ENCODE measurements around the gene KRT6A. TPM values are rescaled to one million over a fixed set of nuclear protein-coding genes. Genes with fewer than 3 reads are reported as not detected.
A peak's percentile ranks its signal among the peaks of the same experiment; 100 is the strongest.

Gene KRT6A
- total RNA-seq, 1 donor from 2014 or later, result not detected

DNA sequence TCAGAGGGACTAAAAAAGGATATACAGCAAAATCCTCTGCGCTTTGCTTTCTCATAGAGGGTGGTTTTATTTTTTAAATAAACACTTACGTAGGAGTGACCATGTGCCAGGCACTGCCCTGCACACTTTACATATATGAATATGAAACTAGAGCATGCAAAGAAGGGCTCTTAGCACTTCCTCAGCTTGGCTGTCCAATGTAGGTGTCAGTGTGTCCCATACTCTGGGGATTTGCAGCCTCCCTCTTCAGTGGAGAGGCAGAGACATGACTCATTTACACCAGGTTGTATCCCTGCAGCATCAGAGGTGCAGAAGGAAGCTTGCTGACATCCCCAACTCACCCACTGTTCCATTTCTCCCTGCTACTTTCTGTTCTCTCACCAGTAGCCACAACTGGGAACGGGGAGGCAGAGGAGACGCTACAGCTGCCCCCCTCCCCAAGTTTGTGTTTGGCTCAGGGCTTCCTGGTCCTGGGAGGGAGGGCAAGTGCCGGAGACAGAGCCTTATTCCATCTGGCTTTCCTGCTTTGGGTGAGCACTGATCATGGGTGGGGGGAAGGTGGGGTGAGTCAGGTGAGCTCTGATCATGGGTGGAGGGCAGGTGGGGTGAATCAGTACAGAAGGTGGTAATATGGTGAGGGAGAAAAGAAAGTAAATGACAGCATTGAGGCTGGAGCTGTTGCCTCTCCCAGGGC is 32.0 kb upstream of the KRT6A start:
- DNase-seq (ENCODE audit: low read depth), result no peak

DNA sequence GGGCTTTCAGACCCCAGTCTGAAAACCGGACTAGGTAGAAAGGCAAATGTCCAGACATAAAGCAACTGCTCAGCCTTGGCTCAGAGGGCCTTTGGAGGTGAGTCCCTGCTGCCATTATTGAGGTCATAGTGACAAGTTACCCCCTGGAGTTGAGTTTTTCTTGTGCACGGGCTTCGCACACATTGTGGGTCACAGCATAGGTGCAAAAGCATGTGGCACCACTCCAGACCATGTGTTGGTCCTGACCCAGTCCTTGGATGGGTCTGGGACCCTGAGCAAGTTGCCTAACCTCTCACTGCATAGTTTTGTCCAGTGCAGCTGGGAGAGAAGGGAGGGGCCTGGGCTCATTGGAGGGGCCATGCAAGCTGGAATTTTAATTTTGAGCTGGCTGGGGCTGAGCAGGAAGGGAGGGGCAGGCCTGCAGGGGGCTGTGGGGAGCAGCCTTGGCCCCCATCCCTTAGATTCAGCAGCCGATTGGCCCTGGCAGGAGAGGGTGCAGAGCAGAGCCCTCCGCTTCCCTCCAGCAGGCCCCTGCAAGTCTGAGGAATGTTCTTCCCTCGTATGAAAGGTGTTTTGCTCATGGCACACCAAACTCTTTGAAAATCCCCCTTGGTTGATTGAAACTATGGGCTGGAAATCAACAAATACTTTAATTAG is 31.3 kb upstream of the KRT6A start:
- DNase-seq (ENCODE audit: low read depth), result no peak

DNA sequence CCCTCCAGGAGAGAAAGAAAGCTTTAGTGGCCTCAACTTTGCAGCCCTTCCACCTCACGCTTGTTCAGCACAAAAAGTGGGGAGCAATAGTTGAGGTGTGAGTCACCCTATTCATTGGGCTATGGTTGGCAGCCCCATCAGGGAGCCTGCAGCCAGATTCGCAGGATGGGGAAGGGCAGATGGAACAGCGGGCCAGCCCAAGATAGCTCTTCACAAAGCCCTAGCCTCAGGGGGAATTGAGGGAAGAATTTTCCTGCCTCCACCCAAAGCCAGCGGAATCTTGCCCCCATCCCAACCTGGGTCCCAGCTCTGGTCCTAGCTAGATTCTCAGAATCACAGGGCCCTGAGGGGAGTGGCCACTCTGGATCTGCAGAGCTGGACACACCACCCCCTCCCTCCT is 30.8 kb upstream of the KRT6A start:
- no peak for DNase-seq (ENCODE audit: low read depth)

DNA sequence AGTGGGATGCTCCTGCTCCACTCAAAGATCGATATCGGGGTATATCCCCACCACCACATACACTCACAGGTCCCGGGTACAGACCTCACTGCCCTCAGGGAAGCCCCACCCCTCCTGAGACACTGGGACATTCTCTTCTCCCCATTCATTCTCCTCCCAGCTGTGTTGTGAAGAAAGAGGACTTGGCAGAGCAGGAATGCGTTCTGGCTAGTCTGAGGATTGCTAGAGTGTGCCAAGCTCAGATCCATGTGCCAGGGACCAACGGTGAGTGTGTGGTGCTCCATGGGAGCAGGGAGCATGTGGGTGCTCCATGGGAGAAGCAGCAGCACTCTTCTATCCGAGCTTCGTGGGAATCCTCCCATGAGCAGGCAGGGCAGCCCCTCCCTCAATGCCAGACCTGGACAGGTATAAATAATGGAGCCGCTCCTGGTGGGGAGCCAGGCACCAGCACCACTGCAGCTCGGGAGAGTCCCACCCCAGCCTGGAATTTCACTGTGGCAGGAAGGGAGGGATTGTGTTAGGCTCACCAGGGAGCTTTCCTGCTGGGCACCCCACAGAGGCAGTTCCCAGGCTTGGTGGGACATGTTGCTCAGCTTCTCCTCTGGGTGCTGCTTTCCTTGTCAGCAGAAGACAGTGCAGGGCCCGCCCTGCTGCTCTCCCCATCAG is 29.4 kb upstream of the KRT6A start:
- DNase-seq (ENCODE audit: low read depth), result peak; percentile 77

DNA sequence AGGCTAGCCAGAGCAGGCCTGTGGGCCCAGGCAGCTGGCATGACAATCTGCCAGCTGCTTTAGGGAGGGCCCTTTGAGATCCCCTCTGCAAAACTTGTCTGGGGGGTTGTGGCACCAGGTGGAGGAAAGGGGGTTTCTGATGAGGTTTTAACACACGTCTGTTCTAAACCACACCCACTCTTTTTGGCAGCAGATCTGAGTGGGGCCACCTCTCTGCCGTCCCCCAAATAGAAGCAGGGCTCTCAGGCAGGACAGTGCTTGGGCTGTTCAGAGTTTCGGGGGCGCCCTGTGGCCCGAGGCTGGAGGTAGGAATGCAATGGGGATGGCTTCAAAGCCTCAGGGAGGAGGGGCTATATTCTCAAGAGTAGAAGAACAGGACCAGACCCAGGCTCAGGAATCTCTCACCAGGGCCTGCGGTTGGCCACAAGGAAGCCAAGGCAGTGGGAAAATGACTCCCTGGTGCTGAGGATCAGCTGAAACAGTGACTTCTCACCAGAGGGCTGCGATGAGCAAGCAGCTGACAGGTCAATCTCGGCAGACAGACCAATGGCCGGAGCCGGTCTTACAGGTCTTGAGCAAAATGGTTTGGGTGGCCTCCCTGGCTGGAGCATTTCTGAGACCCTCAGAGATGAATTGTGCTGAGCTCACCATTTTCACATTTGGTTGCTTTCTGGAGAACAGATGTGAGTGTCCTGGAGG is 28.7 kb upstream of the KRT6A start:
- peak; percentile 97 for DNase-seq (ENCODE audit: low read depth)

DNA sequence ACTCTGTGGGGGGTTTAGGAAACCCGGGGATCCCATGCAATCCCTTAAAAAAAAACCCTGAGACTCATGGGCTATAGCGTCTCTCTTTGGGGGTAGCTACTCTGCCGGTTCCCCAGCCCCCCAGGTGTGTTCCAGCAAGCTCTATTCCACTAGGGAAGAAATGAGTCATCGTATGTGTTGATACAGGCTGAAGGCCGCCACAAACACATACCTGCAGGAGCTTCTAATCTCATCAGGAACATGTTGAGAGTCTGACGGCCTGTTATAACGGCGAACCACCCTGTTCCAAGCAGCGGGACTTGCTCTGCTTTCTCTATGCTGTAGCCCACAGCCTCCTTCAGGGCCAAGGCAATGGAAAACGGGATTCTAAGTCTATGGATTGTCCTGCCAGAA is 28.1 kb upstream of the KRT6A start:
- DNase-seq (ENCODE audit: low read depth), result no peak

DNA sequence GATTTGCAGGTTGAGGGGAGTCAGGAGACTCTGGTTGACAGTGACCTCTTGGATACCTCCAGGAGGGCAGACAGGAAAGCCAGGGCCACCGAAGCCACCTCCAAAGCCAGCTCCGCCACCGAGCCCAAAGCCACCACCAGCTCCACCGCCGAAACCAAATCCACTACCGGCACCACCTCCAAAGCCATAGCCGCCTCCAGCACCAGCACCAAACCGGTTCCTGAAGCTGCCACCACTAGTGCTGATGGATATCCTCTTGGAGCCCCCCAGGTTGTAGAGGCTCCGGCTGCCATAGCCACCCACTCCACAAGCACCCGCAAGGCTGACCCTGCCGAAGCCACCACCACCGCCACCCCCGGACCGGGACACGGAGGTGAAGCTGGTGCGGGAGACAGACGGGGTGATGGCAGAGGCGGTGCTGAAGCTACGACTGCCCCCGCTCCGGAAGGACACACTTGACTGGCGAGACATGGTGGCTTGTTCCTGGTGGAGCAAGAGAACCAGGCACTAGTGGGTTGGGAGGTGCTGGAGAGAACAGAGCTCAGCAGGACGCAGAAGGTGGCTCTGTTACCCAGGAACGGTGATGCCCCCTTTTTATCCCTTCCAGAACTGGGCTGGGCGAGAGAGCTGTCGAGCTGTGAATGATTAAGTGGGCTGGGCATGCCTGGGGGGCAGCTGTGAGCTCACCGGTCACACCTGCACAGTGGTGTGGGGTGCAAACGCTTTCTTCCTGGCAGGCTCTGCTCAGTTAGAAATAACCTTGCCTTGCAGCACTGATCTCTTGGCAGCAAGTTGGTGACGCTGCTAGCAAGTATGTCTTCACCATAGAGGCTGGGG is 27.0 kb upstream of the KRT6A start, which contains the start of gene KRT5:
TSS of gene KRT5 (minus strand) at position 569 of the 837 bp plus-strand sequence. CDS start at position 471, 98 bp downstream.
- DNase-seq (ENCODE audit: low read depth), result no peak

DNA sequence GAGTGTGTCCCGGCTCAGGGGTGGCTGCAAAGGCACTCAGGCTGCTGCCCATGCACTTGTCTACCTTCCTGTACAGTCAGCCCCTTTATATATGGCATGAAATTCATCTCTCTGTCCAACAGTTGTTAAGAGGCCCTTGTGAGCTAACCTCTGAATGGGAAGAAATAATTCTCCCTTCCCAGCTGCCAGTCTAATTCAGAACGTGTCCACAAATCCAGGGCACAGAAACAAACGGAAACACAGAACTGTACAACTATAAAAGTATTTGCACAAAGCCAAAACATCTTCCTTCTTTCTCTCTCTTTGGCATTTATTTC is 26.3 kb upstream of the KRT6A start:
- DNase-seq (ENCODE audit: low read depth), result no peak

DNA sequence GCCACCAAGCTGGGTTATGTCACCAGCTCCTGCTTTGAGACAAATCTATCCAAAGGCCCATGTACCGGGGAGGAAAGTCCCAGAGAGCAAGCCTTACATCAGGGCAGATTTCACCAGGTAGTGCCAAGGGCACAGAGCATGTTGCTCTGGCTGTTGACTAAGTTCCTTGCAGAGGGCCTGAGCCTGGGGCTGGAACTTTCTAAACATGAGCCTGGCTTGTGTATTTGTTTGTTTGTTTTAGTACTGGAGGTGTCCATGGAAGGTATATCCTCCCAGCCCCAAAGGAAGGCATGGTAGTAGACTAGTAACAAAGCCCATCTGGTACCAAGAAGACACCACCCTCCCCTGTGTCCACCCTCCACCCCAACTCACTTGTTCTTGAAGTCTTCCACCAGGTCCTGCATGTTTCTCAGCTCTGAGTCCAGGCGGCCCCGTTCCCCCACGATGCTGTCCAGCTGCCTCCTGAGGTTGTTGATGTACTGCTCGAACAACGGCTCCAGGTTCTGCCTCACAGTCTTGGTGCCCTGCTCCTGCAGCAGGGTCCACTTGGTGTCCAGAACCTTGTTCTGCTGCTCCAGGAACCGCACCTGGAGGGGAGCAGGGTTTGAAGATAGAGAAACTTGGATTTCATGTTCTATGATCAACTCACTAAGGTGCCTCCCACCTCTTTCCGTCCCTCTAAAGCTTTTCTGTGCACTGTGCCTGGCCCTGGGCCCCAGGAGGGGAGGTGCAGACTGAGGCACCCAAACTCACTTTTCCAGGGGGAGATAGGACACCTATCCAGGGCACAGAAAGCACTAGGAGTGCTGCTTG is 25.7 kb upstream of the KRT6A start:
- DNase-seq (ENCODE audit: low read depth), result no peak

DNA sequence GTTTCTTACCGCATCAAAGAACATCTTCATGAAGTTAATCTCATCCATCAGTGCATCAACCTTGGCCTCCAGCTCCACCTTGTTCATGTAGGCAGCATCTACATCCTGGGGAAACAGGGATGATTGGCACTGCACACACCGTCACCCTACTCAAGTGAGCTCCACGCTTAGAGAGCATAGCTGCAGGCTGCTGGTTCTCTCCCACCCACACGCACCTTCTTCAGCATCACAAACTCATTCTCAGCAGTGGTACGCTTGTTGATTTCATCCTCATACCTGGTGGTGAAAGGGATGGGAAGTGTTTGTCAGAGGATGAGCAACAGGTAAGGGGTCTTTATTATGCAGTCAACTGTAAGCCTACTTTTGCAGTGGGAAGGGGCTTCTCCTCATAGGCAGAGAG is 24.8 kb upstream of the KRT6A start:
- no peak for DNase-seq (ENCODE audit: low read depth)

DNA sequence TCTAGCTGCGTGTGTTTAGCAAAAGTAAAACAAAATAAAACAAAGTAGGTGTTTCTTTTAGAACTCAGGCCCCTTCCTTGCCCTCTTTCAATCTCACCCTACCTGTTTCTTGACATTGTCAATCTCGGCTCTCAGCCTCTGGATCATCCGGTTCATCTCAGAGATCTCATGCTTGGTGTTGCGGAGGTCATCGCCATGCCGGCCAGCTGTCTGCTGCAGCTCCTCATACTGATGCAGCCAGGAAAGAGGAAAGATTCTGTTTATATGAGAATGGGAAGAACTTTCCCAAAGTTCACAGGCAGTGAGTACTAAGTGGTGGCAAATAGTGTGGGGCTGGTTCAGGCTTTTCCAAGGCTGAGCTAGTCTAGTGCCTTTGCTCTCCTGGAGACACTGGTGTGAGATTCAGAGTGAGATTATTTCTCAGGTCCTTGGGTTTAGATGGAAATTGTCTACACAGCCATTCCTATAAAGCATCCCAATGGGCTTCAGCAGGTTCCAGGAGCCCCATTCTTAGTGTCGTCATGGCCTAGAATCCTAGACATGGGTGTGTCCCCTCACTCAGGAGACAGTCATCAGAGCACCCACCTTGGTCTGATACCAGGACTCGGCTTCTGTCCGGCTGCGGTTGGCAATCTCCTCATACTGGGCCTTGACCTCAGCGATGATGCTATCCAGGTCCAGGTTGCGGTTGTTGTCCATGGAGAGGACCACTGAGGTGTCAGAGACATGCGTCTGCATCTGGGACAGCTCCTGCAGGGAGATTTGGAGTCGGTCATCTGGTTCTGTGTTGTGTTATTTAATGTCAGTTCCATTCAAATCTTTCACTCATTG is 24.2 kb upstream of the KRT6A start:
- DNase-seq (ENCODE audit: low read depth), result no peak

DNA sequence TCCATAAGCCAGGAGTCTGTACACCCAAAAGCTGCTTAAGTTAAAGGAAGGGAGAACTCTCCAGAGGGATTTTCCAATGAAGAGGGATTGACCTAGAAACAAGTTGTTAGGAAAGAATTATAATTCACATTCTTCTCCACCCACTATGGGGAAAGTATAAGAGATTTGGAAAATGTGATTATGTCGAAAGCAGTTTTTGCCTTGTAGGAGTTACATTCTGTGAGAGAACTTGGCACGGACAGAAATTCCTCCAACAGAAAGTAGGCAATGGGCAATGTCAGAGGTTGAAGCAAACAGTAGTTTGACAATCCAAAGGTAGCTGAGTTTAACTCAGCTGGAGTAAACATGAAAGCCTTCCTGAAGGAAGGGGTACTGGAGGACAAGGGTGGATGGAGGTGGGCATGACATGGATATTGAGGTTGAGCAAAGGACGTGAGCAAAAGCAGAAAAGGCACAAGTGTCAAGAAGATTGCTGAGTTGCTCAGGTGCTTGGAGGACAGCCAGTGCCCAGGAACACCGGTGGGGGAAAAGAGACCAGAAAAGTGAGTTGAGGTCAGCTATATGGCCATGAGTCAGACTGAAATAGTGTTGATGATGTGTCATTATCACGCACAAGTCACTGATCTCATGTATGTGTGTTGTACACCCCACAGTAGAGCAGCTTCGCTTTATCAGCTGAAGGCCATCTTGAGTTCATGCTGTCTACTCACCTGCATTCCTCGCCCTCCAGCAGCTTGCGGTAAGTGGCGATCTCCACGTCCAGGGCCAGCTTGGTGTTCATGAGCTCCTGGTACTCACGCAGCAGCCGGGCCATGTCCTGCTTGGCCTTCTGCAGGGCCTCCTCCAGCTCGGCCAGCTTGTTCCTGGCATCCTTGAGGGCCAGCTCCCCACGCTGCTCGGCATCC is 23.1 kb upstream of the KRT6A start:
- no peak for DNase-seq (ENCODE audit: low read depth)

DNA sequence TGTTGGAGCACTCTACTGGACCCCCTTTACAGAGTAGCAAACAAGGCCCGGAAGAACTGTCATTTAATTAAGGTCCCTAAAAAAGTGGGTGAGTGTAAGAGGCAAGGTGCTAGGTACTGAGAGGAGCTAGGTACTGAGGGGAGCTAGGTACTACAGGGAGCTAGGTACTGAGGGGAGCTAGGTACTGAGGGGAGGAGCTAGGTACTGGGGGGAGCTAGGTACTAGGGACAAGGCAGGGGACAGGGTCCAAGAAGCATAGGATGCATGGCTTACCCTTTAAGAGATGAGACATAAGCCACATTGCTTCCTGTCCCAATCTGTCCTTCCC is 22.2 kb upstream of the KRT6A start:
- no peak for DNase-seq (ENCODE audit: low read depth)

DNA sequence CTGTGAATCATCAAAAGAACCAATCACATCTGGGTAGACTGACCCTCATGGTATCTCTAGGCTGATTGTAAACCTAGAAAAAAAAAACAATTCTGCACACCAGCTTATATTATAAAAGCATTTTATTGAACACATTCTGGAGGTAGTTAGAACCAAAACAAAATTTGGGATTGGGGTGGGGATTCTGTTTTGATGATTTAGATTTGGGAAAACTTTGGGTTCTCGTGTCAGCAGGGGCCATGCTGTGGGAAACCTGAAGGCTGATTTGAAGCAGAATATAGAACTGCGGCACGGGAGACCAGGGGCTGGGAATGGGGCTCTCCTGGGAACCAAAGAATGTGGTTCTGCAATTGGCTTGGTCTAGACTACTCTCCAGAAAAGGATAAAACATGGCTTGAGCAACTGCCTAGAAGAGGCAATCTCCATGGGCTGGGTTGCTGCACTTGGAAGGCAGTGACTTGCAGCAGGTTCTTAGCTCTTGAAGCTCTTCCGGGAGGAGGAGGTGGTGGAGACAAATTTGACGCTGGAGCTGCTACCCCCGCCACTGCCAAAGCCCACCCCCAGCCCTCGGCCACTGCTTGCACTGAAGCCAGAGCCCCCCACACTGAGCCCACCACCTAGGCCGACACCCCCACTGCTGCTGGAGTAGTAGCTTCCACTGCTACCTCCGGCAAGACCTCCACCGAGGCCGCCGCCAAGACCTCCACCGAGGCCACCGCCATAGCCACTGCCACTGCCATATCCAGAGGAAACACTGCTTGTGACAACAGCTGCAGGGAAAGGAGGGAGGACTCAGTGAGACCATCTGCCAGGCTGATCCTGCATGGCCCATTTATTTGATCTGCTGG is 21.6 kb upstream of the KRT6A start:
- DNase-seq (ENCODE audit: low read depth), result no peak

DNA sequence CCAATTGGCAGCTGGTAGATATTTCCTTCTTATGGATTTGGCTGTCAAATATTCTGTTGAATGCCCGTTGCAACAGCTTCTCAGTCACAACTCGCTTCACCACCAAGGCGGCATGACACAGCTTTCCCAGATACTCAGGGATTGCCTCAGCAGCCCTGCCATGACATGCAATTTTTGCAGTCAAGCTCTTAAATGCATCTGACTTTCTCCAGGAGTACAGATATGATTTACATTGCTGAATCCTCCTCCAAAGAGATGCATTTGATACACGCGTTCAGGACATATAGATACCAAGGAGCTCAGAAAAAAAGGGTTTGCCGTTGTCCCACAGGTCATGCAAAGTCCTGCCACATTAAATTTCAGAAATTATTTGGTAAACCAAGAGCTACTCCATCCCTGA is 20.7 kb upstream of the KRT6A start:
- DNase-seq (ENCODE audit: low read depth), result no peak

DNA sequence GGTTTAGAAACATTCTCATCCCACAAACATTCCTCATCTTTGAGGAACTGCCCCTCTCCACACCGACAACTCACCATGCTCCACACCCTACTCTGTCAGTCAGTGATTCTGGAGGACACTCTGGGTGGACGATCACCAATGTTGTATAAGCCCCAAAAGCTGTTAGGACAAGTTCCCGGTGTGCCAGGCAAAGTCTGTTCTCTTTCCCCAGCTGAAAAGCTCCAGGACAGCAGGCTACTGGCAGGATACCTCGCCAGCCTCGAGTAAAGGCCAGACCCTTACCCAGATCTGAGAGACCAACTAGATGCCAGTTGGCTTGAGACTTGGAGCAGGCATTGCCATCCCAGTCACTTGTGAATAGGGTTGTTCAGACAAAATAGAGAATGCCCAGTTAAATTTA is 15.2 kb upstream of the KRT6A start:
- DNase-seq (ENCODE audit: low read depth), result no peak

DNA sequence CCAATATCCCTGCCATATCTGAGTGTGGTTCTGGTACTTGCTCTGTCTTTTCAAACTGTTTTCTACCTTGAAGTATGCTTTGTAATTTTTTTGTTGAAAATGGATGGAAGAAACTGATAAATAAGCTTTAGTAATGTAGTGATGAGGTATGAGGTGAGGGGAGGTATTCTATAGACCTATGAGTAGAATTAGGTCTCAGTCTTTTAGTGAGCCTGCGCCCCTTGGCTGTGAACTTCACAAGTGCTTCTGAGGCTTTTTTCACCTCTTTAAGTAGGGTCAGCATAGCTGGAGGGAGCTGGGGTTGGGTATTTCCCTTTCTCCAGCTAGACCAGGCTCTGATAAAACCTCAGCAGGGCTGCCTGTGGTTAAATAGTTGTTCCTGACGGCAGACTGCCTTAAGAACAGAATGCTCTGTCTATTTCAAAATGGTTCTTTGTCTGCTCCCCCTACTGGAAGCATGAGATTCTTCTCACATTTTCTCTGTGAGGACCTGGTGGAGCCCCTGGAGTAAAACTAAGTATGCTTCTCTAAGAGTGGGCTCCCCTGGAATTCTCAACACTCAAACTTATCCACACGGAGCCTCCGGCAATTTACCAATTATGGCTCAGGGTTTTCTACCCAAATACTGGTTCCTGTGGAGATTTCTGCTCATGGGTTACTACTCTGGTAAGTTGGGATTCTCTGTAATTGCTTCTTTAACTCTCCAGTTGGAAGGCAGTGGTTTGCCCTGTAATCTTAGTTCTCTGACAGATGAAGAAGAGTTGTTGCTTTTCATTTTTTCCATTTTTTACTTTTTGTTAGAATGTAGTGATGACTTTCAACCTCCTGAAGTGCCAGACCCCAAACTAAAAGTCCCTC is 14.0 kb upstream of the KRT6A start:
- DNase-seq (ENCODE audit: low read depth), result peak; percentile 90

Measured in myocyte (in vitro differentiated cells).